Suprapubic skin (tissue), 4 donors: ENCODE data around the gene IGFBP4. TPM values are rescaled to one million over a fixed set of nuclear protein-coding genes. Genes with fewer than 3 reads are reported as not detected.
"Not testable (repeated sequence)": the region's sequence is repeated elsewhere in the genome, so short reads cannot be mapped to it uniquely, and the experiment has no call there.

Experiments
- DNase-seq, 2 donors: peaks; one replicate each; pipeline ENCODE4 v3.0.0-alpha.2; 2019; ENCODE audit warnings: low spot score in 2 of 2
- H3K27ac ChIP-seq: fragments of 200-600 bp; sonication (generic); one replicate; pipeline ENCODE4 v1.5.1; 2019
- H3K27me3 ChIP-seq: fragments of 200-600 bp; sonication (generic); one replicate; pipeline ENCODE4 v1.5.1; 2019
- H3K36me3 ChIP-seq: fragments of 200-600 bp; sonication (generic); one replicate; pipeline ENCODE4 v1.5.1; 2019
- H3K4me1 ChIP-seq: fragments of 200-600 bp; sonication (generic); one replicate; pipeline ENCODE4 v1.5.1; 2019
- H3K4me3 ChIP-seq: fragments of 200-600 bp; sonication (generic); one replicate; pipeline ENCODE4 v1.5.1; 2019; ENCODE audit warnings: mild to moderate bottlenecking
- H3K9me3 ChIP-seq: fragments of 200-600 bp; sonication (generic); one replicate; pipeline ENCODE4 v1.5.1; 2019
- EP300 ChIP-seq: sonication (generic); formaldehyde crosslinking; IDR thresholded peaks from one replicate; pipeline ENCODE4 v1.6.1; 2017; ENCODE audit warnings: antibody characterized with exemption
- POLR2A ChIP-seq, 2 donors: fragments of 450-650 bp; IDR thresholded peaks; one replicate each; pipeline ENCODE4 v1.6.1; 2017; ENCODE audit warnings: antibody characterized with exemption in 2 of 2, mild to moderate bottlenecking in 2 of 2, moderate library complexity in 2 of 2
- POLR2AphosphoS5 ChIP-seq, 3 donors: sonication (generic); formaldehyde crosslinking; IDR thresholded peaks; one replicate each; pipeline ENCODE4 v1.6.1; 2017; ENCODE audit warnings: antibody characterized with exemption in 3 of 3
- WGBS: methylation state at CpG from one replicate; pipeline ENCODE4 v1.1.5; 2018; 5-methylcytosine and 5-hydroxymethylcytosine counted together
- total RNA-seq, 4 donors: library from RNA; depleted of rRNA; stranded (reverse); fragments of >200 nt; gene quantifications; one replicate each; pipeline ENCODE4 v1.1.0, GENCODE V29; 2016
- TF ChIP-seq, protein P1 (sequence below), 2 donors: fragments of 200-600 bp in 1 of 2; fragments of 450-650 bp in 1 of 2; sonication (generic) in 1 of 2; IDR thresholded peaks; one replicate each; pipeline ENCODE4 v1.5.1; 2016 to 2019; ENCODE audit warnings: antibody characterized with exemption in 2 of 2, mild to moderate bottlenecking in 1 of 2, moderate library complexity in 1 of 2

The IGFBP4 gene
- total RNA-seq, 4 donors from 2014 or later: 45.0 to 88.8 (median 74.6) TPM

DNA sequence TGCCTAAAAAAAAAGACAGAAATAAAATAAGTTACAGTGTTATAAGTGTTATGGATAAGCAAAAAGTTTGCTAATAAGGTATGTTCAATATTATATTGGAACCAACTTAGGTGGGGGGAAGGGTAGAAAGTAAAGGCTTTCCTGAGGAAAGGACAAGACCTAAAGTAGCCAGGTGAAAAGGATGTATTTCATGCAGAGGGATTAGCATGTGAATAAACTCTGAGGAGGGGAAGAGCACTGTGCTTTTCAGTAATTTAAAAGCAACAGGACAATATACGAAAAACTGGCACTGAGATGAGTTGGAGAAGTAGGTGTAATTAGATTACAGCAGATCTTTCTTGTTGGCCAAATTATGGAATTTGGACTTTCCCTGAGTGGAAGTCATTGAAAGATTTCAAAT is 33.2 kb upstream of the IGFBP4 start:
- Histone ChIP-seq H3K36me3 (no peaks in the 10 kb centered on the region), H3K27ac (no peak overlapping the region), H3K4me3 (no peak overlapping the region), H3K4me1 (peaks cover under 1% of the 10 kb centered on the region), H3K27me3 (no peaks in the 10 kb centered on the region), H3K9me3 (no peaks in the 10 kb centered on the region)
- 71% methylated on average over 1 of the region's 1 CpG for WGBS
- no peak for DNase-seq
- TF ChIP-seq POLR2AphosphoS5 (IDR thresholded peaks at IDR 0.05) (no peak), EP300 (no peak), POLR2A (IDR thresholded peaks at IDR 0.05) (no peak)
- TF ChIP-seq, protein P1, sequence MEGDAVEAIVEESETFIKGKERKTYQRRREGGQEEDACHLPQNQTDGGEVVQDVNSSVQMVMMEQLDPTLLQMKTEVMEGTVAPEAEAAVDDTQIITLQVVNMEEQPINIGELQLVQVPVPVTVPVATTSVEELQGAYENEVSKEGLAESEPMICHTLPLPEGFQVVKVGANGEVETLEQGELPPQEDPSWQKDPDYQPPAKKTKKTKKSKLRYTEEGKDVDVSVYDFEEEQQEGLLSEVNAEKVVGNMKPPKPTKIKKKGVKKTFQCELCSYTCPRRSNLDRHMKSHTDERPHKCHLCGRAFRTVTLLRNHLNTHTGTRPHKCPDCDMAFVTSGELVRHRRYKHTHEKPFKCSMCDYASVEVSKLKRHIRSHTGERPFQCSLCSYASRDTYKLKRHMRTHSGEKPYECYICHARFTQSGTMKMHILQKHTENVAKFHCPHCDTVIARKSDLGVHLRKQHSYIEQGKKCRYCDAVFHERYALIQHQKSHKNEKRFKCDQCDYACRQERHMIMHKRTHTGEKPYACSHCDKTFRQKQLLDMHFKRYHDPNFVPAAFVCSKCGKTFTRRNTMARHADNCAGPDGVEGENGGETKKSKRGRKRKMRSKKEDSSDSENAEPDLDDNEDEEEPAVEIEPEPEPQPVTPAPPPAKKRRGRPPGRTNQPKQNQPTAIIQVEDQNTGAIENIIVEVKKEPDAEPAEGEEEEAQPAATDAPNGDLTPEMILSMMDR (IDR thresholded peaks at IDR 0.05): no peak

DNA sequence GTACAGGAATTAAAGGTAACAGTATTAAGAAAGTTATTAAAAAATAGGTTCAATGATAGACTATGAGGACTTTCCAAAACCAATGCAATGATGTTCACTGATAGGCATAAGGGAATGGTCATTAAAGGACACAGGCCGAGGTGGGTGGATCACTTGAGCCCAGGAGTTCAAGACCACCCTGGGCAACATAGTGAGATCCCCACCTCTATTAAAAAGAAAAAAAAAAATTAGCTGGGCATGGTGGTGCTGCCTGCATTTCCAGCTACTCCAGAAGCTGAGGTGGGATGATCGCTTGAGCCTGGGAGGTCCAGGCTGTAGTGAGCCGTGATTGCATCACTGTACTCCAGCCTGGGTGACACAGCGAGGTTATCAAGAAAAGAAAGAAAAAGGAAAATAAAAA is 31.4 kb upstream of the IGFBP4 start:
- Histone ChIP-seq H3K4me3 (no peak overlapping the region), H3K36me3 (no peaks in the 10 kb centered on the region), H3K4me1 (peaks cover 8% of the 10 kb centered on the region), H3K27ac (no peak overlapping the region), H3K9me3 (no peaks in the 10 kb centered on the region), H3K27me3 (no peaks in the 10 kb centered on the region)
- no peak for DNase-seq
- no peak for TF ChIP-seq POLR2A (IDR thresholded peaks at IDR 0.05)
- TF ChIP-seq EP300: no peak
- TF ChIP-seq, protein P1 (IDR thresholded peaks at IDR 0.05): no peak
- no peak for TF ChIP-seq POLR2AphosphoS5 (IDR thresholded peaks at IDR 0.05)
- 93% methylated on average over 4 of the region's 4 CpGs for WGBS

DNA sequence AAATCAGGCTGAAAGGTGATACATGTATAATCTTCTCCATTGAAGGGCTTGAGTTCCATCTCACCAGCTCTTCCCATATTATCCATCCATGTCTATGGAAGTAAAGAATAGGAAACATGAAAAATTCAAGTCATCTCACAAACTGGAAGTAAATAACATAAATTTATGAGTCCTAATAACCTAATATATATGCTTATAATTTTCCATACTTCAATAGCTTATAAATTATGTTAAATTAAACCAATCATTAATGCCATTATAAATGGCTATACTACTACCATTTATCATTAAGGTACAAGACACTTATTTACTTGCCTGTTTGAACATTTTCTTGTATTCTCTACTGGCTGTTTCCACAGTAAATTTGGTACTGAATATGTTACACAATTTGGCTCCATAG is 30.4 kb upstream of the IGFBP4 start:
- Histone ChIP-seq H3K9me3 (no peaks in the 10 kb centered on the region), H3K27ac (no peak overlapping the region), H3K36me3 (no peaks in the 10 kb centered on the region), H3K27me3 (no peaks in the 10 kb centered on the region), H3K4me1 (peaks cover 14% of the 10 kb centered on the region), H3K4me3 (no peak overlapping the region)
- TF ChIP-seq EP300 (no peak), POLR2A (IDR thresholded peaks at IDR 0.05) (no peak), POLR2AphosphoS5 (IDR thresholded peaks at IDR 0.05) (no peak)
- TF ChIP-seq, protein P1 (IDR thresholded peaks at IDR 0.05): no peak
- DNase-seq: no peak

DNA sequence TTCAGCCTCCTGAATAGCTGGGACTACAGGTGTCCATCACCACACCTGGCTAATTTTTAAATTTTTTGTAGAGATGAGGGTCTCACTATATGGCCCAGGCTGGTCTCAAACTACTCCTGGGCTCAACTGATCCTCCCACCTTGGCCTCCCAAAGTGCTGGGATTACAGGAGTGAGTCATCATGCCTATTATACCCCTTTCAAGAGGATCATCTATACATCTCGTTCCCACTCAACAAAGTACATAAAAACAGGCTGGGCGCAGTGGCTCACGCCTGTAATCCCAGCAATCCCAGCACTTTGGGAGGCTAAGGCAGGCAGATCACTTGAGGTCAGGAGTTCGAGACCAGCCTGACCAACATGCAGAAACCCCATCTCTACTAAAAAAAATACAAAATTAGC is 28.9 kb upstream of the IGFBP4 start:
- not testable (repeated sequence) for DNase-seq, H3K27ac ChIP-seq, H3K27me3 ChIP-seq, H3K4me3 ChIP-seq, H3K36me3 ChIP-seq, H3K9me3 ChIP-seq
- H3K4me1 ChIP-seq: peaks cover 20% of the 10 kb centered on the region
- WGBS: 71% methylated on average over 4 of the region's 4 CpGs

DNA sequence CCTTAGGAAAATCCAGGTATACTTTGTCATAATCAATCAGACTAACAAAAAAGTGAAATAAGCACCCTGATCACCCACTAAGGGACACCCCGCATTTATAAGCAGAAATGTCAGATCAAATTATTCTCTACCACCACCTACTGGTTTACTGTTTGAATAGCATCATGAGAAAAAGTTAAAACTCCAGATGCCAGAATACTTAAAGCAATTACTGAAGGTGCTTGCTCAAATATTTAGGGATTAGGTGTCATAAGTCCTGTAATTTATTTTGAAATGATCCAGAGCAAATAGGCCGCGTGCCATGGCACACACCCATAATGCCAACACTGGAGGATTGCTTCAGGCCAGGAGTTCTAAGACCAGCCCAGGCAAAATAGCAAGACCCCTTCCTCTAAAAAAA is 27.9 kb upstream of the IGFBP4 start:
- no peaks in the 10 kb centered on the region for H3K36me3 ChIP-seq
- TF ChIP-seq, protein P1 (IDR thresholded peaks at IDR 0.05): peak; percentile 56 to 63
- TF ChIP-seq POLR2A (IDR thresholded peaks at IDR 0.05): no peak
- H3K27ac ChIP-seq: no peak overlapping the region
- H3K27me3 ChIP-seq: no peaks in the 10 kb centered on the region
- 31% methylated on average over 3 of the region's 3 CpGs for WGBS
- H3K4me3 ChIP-seq: no peak overlapping the region
- peaks cover 20% of the 10 kb centered on the region for H3K4me1 ChIP-seq
- DNase-seq: no peak
- H3K9me3 ChIP-seq: no peaks in the 10 kb centered on the region

DNA sequence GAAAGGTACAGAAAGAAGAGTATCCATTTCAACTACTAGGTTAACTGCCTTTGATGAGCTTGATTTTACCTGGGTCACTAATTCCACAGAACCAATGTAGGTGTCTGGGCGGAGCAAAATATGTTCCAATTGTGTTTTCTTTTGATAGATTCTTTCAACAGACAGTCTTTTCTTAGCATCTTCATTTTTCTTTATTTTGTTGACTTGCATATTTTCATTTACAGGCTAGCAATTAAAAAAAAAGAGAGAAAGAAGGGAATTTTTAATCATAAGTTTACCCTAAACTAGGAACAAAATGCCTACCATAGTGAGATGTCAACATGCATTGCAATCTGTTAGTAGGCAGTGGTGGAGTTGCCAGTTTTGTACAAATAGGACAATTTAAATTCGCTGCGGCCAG is 26.6 kb upstream of the IGFBP4 start:
- WGBS: 39% methylated on average over 3 of the region's 3 CpGs
- peaks cover 20% of the 10 kb centered on the region for H3K4me1 ChIP-seq
- DNase-seq: no peak
- TF ChIP-seq, protein P1 (IDR thresholded peaks at IDR 0.05): no peak
- no peak for TF ChIP-seq POLR2A (IDR thresholded peaks at IDR 0.05)
- no peak for TF ChIP-seq POLR2AphosphoS5 (IDR thresholded peaks at IDR 0.05)
- no peak for TF ChIP-seq EP300
- H3K4me3 ChIP-seq: peak overlapping the region; percentile 60
- no peaks in the 10 kb centered on the region for H3K27me3 ChIP-seq
- no peak overlapping the region for H3K27ac ChIP-seq
- no peaks in the 10 kb centered on the region for H3K36me3 ChIP-seq
- H3K9me3 ChIP-seq: no peaks in the 10 kb centered on the region
